ENCODE results near the gene RPUSD4.
A peak's percentile ranks its signal among the peaks of the same experiment; 100 is the strongest.

The RPUSD4 gene

DNA sequence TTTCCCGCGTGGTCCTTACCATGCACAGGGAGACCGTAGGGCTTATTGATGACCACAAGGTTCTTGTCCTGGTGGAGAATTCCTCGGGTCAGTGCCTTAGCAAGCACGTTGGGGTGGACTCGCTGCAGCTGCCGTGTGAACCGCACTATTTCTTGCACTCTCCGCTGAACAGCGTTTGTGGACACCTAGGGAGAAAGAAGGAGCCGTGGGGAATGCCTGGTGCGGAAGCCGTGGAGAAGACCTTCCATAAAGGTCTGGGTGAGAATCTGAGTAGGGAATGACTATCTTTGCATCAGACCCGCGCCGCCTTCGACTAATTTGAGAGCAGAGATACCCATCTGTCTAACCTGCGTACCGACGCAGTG lies 597 bp downstream of the RPUSD4 start:
- DNase-seq: no peak

DNA sequence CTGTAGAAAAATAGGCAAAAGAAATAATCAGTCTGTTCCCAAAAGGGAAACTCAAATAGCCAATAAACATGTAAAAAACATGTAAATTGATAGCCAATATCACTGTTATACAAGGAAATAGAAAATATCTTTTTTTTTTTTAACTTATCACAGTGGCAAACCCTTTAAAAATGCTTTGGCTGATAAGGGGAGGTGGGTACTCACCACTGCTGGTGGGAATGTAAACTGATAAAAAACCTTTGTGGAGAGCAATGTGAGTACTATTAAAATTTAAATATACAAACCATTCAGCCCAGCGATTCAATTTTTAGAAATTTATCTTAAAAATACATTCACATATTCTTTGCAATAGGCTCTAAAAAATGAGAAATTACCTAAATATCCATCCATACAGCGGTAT lies 3.6 kb downstream of the RPUSD4 start:
- DNase-seq: no peak

DNA sequence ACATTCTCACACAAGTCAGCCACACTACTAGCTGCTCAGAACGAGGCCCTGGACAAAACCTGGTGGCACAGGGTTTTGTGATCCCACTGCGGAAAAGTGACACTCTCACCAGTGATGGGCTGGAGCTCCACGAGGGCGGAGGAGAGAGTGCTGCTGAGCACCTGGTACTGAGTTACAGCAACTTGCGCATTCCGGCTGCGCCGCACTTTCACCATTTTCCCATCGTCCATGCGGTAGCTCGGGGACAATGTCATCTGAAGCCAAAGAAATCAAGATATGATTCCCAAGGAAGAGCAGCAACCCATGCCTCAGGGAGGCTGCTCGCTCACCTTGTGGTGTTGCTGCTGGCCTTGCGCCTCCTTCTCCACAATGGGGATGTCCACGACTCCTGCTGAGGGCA lies 6.1 kb downstream of the RPUSD4 start:
- DNase-seq: no peak

DNA sequence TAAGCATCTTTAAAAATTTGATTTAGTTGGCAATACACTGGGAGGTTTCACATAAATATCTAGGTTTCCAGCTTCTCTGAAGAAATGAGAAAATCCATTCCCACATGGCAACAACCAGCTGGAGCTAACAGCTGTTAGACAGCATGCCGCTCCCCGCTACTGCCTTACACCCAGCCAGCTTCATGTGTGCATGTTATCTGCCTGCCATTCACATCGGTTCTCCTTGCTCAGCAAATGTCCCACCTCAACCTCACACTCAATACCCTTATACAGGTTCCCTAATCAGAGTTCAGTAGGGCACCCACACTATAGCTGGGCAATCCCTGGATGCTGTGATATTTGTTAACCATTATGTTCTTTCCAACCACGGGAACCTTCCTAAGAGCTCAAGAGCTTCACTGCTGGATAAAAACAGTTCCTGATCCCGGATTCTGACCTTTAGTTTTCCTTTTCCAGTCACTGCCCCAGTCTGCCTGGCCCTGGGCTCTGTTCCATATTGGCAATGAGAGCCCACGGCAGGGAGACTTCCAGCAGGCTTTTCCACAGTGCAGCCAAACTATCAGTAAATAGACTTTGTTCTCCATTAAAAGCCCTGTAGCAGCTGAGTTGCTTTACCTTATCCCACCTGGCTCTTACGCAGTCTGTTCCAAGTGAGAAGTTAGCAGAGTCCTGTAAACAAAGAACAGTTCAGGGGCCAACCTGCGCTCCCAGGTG lies 8.6 kb downstream of the RPUSD4 start:
- DNase-seq: no peak

DNA sequence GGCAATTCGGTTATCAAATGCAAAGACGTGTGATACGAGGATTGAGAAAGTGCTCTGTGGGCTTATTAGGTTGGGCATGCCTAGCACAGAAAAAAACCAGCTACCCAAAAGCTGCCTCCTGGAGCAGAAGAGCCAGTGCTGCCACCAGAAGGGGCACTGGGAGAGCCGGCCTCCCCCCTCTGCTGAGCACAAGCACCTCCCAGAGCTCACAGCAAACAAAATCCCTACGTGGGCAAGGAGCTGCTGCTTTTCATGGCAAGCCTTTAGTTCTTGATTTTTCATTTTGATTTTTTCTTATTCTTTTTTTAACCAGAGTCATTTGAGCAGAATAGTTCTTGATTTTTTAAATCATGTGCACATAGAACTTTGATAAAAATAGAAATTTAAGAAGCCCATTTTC lies 12.8 kb downstream of the RPUSD4 start:
- no peak for DNase-seq

DNA sequence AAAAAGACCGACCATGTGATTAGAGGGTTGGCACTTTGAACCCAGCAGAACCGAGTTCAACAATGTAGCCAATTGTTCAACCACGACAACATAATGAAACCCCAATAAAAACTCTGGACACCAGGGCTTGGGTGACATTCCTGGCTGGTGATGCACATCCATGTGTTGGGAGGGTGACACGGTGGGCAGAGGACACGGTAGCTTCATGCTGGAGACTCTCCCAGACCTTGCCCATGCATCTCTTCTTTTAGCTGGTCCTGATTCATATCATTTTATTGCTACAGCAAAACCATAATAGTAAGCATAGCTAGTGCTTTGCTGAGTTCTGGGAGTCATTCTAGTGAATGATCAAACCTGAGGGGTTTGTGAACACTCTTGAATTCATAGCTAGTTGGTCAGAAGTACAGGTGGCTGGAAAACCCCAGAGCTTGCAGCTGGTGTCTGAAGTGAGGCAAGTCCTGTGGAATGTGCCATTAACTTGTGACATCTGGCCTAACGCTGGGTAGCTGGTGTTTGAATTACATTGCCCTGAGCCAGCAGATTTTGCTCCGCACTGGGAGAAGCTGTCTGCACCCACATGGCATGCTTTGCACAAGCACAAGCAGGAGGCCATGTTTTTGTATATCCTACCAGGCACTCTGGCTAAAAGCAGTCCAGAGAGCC lies 14.0 kb downstream of the RPUSD4 start:
- no peak for DNase-seq

DNA sequence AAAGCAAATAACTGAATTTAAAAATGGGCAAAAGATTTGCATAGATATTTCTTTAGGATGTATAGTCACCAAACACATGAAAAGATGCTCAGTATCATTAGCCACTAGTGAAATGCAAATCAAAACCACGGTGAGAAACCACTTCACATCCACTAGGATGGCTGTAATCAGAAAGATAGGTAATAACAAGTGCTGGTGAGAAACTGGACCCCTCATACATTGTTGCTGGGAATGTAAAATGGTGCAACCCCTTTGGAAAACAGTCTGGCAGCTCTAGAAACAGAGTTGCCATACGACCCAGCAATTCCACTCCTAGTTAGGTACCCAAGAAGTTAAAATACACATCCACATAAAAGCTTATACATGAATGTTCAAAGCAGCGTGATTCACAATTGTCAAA lies 16.3 kb downstream of the RPUSD4 start:
- no peak for DNase-seq

DNA sequence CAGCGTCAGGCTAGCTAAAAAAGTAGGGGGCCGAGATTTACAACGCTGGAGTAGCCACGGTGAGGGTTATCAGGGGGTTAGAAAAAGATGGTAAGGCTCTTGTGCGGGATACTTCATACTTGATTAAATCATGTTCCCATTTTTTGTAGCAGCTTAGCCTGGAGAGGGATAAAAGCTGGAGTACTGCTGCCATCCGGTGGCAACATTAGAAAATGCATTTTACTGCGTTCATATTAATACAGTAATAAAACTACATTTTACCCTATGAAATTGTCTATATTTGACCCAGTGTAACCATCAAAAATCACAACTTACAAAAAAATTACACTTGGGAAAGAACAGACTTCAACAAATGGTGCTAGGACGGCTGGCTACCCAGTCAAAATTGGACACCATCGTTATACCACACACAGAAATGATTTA lies 17.3 kb downstream of the RPUSD4 start:
- peak in 1 of 2 experiments; percentile 22 for DNase-seq

DNA sequence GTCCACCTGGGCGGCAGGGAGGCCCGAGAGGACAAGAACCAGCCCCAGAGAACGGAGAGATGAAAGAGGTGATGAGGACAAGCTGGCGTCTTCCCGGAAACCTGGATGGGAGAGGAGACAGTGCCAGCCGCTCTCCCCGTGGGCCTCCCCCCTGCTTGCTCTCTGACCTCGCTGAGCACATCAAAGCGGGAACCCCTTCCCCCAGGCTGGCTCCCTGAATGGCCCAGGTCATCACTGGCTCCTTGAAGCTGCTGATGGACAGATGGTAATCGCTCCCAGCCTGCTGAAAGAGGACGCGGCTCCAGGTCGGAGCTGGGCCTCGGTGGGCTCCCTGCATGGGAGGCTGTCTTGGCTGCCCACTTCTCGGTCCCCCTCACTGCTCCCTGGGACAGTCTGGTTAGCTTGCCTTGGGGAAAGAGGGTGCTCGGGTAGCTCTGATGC lies 18.4 kb downstream of the RPUSD4 start:
- no peak for DNase-seq

DNA sequence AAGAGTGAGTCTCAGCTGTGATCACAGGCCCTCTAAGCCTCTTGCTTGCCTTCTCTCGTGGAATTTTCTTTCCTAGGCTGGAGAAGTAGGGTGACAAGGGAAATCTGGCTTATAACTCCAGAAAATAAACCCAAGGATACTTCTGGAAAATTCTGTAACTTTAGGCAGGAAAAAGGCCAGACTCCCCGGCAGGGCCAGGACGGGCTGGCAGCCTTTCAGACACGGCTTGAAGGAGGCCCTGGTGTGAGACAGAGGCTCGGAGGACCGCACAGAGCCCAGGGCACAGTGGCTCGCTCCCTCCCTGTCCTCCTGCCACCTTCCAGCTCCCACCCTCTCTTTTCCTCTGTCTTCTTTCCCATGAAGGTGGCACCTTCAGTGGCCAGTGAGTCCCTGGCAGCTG lies 19.1 kb downstream of the RPUSD4 start:
- no peak for DNase-seq

DNA sequence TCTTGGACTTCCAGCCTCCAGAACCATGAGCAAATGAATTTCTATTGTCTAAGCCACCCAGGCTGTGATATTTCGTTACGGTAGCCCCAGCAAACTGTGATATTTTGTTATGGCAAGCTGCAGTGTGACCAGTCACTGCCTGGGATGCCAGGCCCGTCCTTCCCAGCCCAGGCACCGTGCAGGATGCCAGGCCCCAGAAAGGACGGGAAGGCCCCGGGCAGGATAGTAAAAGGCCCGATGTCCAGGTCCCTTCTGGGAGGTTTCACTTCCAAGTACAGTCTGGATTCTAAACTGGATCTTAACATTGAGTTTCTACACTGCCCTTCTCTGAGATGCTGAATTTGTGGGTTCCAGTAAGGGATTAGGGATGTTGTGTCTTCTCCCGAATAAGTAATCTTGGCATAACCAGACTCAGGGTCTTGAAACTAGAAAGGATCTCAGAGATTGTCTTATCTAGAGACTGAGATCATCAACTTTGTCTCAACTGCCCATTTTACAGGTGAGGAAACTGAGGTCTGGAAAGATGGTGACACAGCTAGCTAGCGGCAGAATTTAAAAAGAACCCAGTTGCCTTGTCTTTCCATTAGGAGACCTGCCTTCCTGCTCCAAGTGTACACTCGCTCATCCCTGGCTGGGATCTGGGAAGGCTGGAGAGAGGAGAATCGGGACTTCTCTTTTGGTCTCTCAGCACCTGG lies 19.9 kb downstream of the RPUSD4 start:
- DNase-seq: no peak

DNA sequence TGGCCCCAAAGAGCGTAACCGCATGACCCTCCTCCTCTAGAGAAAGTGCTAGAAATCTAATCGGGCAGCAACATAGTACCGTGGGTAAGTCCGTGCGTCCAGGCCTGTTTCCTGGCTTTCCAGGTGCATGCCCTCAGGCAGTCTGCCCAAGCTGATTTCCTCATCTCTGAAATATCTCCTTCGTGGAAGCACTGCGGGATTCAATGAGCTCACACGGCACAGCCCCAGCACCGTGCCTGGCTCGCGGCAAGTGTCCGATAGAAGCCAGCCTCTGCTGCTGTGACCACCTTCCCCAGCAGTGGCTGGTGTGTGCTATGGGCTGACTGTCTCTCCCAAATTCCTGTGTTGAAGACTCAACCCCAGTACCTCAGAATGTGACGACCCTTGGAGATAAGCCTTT lies 20.7 kb downstream of the RPUSD4 start:
- no peak for DNase-seq

DNA sequence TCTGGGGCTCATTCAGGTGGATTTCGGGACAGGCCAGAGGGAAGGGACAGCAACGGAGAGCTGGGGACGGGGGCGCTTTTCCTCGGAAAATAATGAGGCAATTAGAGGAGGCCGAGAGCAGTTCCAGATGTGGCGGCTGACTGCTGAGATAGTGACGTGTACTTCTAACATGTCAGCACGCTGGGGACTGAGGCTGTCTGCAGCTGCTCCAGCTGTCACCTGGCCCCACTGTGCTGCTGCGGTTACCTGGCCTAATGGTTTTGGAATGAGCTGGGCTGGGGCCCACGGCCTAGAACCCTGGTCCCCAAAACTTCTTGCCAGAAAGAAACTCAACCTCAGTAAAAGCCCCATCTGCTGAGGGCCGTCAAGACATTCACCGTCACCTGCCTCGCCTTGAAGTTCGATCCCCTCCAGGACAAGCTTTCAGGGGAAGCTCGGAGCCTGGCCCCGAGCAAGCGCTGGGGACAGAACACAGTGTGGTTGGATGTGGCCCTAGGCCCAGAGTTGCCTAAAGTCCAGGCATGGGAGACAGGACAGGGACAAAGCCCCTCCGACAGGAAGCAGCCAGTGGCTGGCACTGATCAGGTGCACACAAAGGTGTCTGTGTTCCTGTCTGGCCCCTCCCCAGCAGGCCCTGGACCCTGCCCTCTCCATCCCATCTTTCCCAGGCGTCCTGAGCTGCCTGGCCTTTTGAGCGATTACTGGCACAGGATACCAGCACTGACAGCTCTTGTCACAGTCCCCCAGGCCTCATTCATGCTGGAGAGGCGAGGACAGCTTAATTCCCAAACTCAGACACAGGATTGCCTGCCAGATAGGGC lies 22.1 kb downstream of the RPUSD4 start:
- no peak for DNase-seq

DNA sequence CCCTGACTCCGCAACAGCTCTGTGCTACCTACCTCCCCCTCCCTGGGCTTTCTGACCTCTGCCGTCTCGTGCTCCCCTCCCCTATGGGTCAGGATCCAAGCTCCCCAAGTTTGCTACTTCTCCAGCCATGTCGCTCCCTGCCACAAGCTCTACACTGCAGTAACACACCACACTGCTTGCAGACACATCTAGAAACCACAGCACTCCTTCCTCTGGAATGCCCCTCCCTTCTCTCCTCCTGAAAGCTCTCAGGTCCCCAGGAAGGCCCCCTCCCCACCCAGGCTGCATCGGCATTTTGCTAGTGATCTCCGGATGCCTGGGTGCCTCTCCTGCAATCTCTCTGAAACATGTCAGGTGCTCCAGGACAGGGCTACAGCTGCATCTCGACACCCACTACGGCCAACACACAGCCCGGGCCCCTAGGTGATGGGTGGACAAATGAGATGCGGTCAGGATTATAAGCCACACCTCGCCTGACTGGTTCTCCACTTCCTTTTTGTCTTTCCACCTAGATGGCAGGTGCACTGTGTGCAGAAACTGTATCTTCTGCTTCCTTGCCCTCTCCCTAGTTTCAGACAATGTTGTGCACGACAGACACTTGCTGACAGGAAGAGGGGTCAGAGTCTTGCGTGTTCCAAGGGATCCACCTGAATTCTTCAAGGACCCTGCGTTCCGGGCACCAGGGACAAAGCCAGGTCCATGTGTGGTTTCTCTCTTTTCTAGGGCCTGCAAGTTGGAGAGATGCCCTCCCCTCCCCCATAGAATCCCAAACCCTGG lies 22.9 kb downstream of the RPUSD4 start:
- DNase-seq: no peak

DNA sequence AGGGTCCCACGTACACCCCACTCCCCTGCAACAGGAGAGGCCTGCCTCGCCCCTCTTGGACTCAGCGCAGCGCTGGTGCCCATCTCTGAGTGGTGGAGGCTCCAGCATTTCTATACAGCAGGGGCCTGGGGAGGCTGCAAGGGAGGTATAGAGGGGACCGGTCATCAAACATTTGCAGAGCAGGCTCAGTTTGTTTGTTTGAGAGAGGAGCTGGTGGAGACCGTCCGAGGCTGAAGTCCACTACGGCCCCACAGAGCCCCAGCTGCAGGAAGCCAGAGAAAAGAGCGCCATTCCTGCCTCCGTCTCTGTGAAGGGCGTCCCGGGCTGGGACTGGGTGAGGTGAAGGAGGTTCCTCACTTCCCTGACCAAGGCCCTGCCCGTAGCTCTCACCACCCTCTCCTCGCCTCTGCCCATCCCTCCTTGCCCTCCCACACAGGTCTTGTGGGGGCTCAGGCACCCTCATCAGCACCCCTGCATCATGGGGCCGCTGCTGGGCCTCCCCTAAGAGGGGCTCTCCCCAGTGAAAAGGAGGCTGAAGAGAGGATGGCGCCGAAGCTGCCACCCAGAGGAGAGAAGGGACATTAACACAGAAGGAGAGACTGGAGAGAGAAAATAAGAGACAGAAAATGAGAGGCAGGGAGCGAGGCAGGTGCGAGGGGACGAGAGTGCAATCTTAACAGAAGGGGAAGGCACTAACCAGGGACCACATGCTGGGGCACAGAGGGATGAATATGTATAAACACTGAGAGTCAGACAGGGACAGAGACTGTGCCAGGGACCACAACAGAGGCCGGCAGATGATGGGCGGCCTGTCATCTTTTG lies 24.5 kb downstream of the RPUSD4 start:
- DNase-seq: no peak

DNA sequence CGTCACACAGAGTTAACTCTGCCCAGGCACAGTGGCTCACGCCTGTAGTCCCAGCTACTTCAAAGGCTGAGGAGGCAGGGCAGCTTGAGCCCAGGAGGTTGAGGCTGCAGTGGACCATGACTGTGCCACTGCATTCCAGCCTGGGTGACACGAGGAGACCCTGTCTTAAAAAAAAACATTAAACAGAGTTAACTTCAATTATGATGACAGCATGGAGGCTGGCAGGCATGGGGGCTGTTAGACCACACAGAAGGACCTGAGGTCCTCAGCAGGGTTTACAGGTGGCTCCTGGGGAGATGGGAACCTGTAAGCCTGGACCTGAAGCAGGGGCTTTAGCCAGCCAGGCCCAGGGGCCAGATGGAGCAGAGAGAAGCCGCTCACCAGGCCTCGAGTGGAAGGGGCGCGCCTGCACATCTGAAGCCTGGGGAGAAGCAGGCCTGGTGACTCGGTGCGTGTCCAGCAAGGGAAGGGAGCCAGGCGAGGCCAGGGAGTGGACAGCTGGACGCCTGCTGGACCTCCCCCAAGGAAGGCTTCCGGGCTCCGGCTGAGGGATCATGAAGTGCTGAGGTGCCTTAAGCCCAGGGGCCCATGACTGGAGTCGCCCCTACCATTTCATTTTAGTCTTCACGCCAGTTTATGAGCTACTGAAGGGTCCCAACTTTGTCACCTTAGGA lies 25.3 kb downstream of the RPUSD4 start:
- DNase-seq: no peak

DNA sequence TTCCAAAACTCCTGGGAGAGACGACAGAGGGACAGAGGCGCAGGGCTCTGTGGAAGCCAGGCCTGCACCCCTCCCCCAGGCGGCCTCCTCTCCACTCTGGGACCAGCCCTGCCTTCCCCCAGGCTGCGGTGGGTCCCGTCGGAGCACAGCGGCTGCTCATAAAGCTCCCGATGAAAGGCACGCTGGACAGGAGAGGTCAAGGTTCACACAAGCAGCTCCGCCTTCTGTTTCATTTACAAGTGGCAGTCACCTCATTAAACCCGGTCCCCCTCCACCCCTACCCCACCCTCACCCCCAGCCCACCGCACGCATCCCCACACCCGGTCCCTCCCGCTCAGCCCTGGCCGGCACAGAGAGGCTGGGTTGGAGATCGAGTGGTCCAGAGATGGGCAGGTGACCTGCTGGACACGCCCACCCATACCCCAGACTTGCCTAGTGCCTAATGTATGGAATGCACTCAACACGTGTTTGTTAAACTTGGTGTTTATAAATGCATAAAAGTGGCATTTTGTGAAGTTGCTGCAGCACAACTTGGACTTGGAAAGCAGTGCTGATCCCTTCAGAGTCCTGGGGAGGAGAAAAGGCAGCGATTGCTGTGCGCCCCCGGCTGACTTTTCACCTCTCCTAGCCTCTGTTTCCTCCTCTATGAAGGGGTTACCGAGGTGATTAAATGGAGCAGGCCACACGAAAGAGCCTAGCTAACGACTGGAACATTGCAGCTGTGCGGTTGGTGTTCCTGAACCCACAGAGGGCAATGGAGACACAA lies 26.0 kb downstream of the RPUSD4 start:
- no peak for DNase-seq

DNA sequence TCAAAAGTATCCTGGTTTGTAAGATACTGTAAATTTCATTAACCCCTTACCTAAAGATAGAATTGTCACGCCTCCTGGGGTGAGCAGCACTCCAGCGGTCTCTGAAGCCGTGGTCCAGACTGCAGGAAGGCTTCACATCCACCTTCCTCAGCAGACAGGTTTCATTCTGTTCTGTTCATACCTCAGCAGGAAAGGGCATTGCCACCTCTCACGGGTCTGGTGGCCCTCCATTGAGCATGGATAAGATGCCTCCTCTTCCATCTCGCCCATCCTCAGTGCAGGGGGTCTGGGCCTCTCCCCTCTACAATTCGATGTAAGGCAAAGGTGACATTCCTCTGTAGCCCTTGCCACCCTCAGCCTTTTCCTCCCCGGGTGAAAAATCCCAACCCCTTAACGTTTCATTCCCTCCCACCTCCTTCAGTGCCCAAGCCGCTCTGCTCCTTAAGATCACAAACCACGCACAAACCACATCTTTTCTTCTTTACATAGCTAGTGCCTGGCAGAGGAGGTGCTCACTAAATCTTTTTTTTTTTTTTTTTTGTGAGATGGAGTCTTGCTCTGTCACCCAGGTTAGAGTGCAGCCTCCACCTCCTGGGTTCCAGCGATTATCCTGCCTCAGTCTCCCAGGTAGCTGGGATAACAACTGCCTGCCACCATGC lies 28.5 kb downstream of the RPUSD4 start:
- DNase-seq: no peak

DNA sequence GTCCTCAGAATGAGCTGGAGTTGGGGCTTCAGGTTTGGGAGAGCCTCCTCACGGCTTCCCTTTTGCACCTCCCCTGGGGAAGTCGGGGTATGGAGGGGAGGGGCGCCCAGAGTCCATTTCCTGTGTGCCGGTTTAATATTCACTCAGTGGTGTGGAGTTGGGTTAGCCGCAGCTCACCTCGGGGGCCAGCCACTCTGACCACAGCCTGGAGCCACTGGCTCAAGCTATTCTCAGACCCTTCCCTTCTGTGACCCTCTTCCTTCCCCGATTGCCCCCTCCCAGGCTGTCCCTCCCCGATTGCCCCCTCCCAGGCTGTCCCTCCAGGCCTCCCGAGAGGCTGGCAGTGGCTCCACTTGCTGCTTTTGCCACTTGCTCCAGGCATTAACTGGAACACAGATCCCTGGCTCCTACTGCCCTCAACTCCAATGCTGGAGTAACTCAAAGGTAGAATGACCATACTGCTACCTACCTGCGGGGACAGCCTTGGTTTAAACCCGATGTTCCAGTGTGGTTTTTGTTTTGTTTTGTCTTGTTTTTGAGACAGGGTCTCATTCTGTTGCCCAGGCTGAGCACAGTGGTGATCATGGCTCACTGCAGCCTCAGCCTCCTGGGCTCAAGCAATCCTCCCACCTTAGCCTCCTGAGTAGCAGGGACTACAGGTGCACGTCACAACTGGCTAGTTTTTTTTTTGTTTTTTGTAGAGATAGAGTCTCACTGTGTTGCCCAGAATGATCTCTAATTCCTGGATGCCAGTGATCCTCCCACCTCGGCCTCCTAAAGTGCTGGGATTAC lies 29.3 kb downstream of the RPUSD4 start:
- no peak for DNase-seq
